SK-N-SH treated with all-trans-retinoic acid at 6 μM for 48 hours (cell line): ENCODE measurements around the gene SUGP1.

Source experiments
- ATAC-seq: fragments of 200-7000 bp; cut with Tn5 transposase; 3 replicates; pipeline ENCODE4 v1.9.1; 2020; ENCODE audit warnings: mild to moderate bottlenecking, moderate library complexity
- BACH2 ChIP-seq: fragments of 250-450 bp; sonication (Bioruptor Pico); IDR thresholded peaks from 2 replicates; pipeline ENCODE4 v1.9.0; 2021; ENCODE audit warnings: mild to moderate bottlenecking, borderline replicate concordance
- CREB5 ChIP-seq: fragments of 250-450 bp; sonication (Bioruptor Pico); IDR thresholded peaks from 2 replicates; pipeline ENCODE4 v1.5.1; 2020; ENCODE audit warnings: low read depth, mild to moderate bottlenecking, moderate library complexity
- CSRNP3 ChIP-seq: fragments of 250-450 bp; sonication (Bioruptor Pico); IDR thresholded peaks from 2 replicates; pipeline ENCODE4 v1.5.1; 2021; ENCODE audit warnings: mild to moderate bottlenecking, moderate library complexity
- ESRRG ChIP-seq: fragments of 250-450 bp; sonication (Bioruptor Pico); IDR thresholded peaks from 2 replicates; pipeline ENCODE4 v1.6.1; 2021; ENCODE audit warnings: mild to moderate bottlenecking
- GLIS3 ChIP-seq: fragments of 250-450 bp; sonication (Bioruptor Pico); IDR thresholded peaks from 2 replicates; pipeline ENCODE4 v1.5.0; 2020; ENCODE audit warnings: mild to moderate bottlenecking, moderate library complexity
- ISL1 ChIP-seq: fragments of 250-450 bp; sonication (Bioruptor Pico); IDR thresholded peaks from 2 replicates; pipeline ENCODE4 v2.1.2; 2022; ENCODE audit warnings: mild to moderate bottlenecking, moderate library complexity
- OSR1 ChIP-seq: fragments of 250-450 bp; sonication (Bioruptor Pico); IDR thresholded peaks from 2 replicates; pipeline ENCODE4 v1.8.0; 2022; ENCODE audit warnings: moderate library complexity, mild to moderate bottlenecking, inconsistent platforms
- PATZ1 ChIP-seq: fragments of 250-450 bp; sonication (Bioruptor Pico); IDR thresholded peaks from 2 replicates; pipeline ENCODE4 v1.8.0; 2020; ENCODE audit warnings: mild to moderate bottlenecking, moderate library complexity, borderline replicate concordance
- POU6F1 ChIP-seq: fragments of 250-450 bp; sonication (Bioruptor Pico); IDR thresholded peaks from 2 replicates; pipeline ENCODE4 v1.8.0; 2021; ENCODE audit warnings: low read depth, mild to moderate bottlenecking, moderate library complexity, borderline replicate concordance
- PPARA ChIP-seq: fragments of 250-450 bp; sonication (Bioruptor Pico); IDR thresholded peaks from 2 replicates; pipeline ENCODE4 v1.5.0; 2020; ENCODE audit warnings: mild to moderate bottlenecking, borderline replicate concordance
- RARB ChIP-seq: fragments of 250-450 bp; sonication (Bioruptor Pico); IDR thresholded peaks from 2 replicates; pipeline ENCODE4 v1.8.0; 2021; ENCODE audit warnings: mild to moderate bottlenecking, moderate library complexity
- TCF4 ChIP-seq: fragments of 250-450 bp; sonication (Bioruptor Pico); IDR thresholded peaks from 2 replicates; pipeline ENCODE4 v1.8.0; 2021; ENCODE audit warnings: mild to moderate bottlenecking, moderate library complexity, borderline replicate concordance
- TOX ChIP-seq: fragments of 250-450 bp; sonication (Bioruptor Pico); IDR thresholded peaks from 2 replicates; pipeline ENCODE4 v1.8.0; 2021; ENCODE audit warnings: mild to moderate bottlenecking, moderate library complexity, borderline replicate concordance
- TSHZ2 ChIP-seq: fragments of 250-450 bp; sonication (Bioruptor Pico); IDR thresholded peaks from 2 replicates; pipeline ENCODE4 v1.5.0; 2020; ENCODE audit warnings: mild to moderate bottlenecking, moderate library complexity
- ZC3H10 ChIP-seq: fragments of 250-450 bp; sonication (Bioruptor Pico); IDR thresholded peaks from 2 replicates; pipeline ENCODE4 v1.5.1; 2021; ENCODE audit warnings: mild to moderate bottlenecking, moderate library complexity
- ZFP3 ChIP-seq: fragments of 250-450 bp; sonication (Bioruptor Pico); IDR thresholded peaks from 2 replicates; pipeline ENCODE4 v1.5.0; 2020; ENCODE audit warnings: mild to moderate bottlenecking, moderate library complexity
- ZFP30 ChIP-seq: fragments of 450-650 bp; formaldehyde crosslinking; IDR thresholded peaks from 2 replicates; pipeline ENCODE4 v1.5.0; 2022; ENCODE audit warnings: mild to moderate bottlenecking, moderate library complexity
- ZNF565 ChIP-seq: fragments of 450-650 bp; formaldehyde crosslinking; conservative IDR thresholded peaks from 2 replicates; pipeline ENCODE4 v1.5.0; 2020; ENCODE audit warnings: low read depth, mild to moderate bottlenecking, moderate library complexity
- ZNF70 ChIP-seq: fragments of 450-650 bp; formaldehyde crosslinking; IDR thresholded peaks from 2 replicates; pipeline ENCODE4 v1.5.0; 2020; ENCODE audit warnings: mild to moderate bottlenecking, moderate library complexity
- ZNF8 ChIP-seq: fragments of 450-650 bp; formaldehyde crosslinking; IDR thresholded peaks from 2 replicates; pipeline ENCODE4 v1.5.0; 2020; ENCODE audit warnings: mild to moderate bottlenecking, moderate library complexity

Gene SUGP1

GRCh38 chr19:19324059-19324770 lies 3.9 kb upstream of the SUGP1 start:
- no peak for ATAC-seq

More at GRCh38 chr19:19324059-19324770, 3.9 kb upstream of the SUGP1 start:
- TF ChIP-seq ZNF8 (CRISPR knock-in tag) (no peak), CSRNP3 (CRISPR knock-in tag) (no peak), ISL1 (CRISPR knock-in tag) (no peak), POU6F1 (CRISPR knock-in tag) (no peak), RARB (CRISPR knock-in tag) (no peak), OSR1 (no peak), GLIS3 (CRISPR knock-in tag) (no peak), ZNF565 (CRISPR knock-in tag) (no peak), TOX (CRISPR knock-in tag) (no peak), BACH2 (CRISPR knock-in tag) (no peak), ESRRG (CRISPR knock-in tag) (no peak), TSHZ2 (CRISPR knock-in tag) (no peak), TCF4 (CRISPR knock-in tag) (no peak), ZNF70 (CRISPR knock-in tag) (no peak), CREB5 (CRISPR knock-in tag) (no peak), ZFP30 (no peak), ZFP3 (CRISPR knock-in tag) (no peak), ZC3H10 (CRISPR knock-in tag) (no peak), PPARA (CRISPR knock-in tag) (no peak), PATZ1 (CRISPR knock-in tag) (no peak)
